Erythroblast (primary cell): ENCODE data around the gene SPAG7.

Experiments used
- GATA1 ChIP-seq: IDR thresholded peaks from 2 replicates; pipeline ENCODE4 v1.6.1; 2011; ENCODE audit warnings: low read depth, mild to moderate bottlenecking, control low read depth, low read length, moderate library complexity
- POLR2A ChIP-seq: IDR thresholded peaks from 2 replicates; pipeline ENCODE4 v1.6.1; 2011; ENCODE audit warnings: mild to moderate bottlenecking, low read length

- TF ChIP-seq POLR2A: no peak
- TF ChIP-seq GATA1: no peak
These were observed 30.1 kb downstream of the SPAG7 start for GRCh38 chr17:4937553-4937952.
